Epithelial cell of proximal tubule (primary cell): Measurements from ENCODE around the gene VIT. TPM values are rescaled to one million over a fixed set of nuclear protein-coding genes. Genes with fewer than 3 reads are reported as not detected.
"Not testable (repeated sequence)": the region's sequence is repeated elsewhere in the genome, so short reads cannot be mapped to it uniquely, and the experiment has no call there.

ENCODE experiments used
- DNase-seq: peaks from one replicate; pipeline ENCODE4 v3.0.0-alpha.2; 2011; ENCODE audit warnings: low read depth
- H3K4me3 ChIP-seq: 2 replicates; pipeline ENCODE4 v1.5.1; 2011; ENCODE audit warnings: low read depth, mild to moderate bottlenecking, low read length
- CTCF ChIP-seq: conservative IDR thresholded peaks from 2 replicates; pipeline ENCODE4 v1.5.1; 2012; ENCODE audit warnings: low read depth, mild to moderate bottlenecking, low read length
- total RNA-seq: library from RNA; depleted of rRNA; stranded (reverse); fragments of >200 nt; gene quantifications from 2 replicates; pipeline ENCODE4 v1.2.3, GENCODE V29; 2015

VIT gene
- total RNA-seq, 1 donor from 2014 or later, result not detected

DNA sequence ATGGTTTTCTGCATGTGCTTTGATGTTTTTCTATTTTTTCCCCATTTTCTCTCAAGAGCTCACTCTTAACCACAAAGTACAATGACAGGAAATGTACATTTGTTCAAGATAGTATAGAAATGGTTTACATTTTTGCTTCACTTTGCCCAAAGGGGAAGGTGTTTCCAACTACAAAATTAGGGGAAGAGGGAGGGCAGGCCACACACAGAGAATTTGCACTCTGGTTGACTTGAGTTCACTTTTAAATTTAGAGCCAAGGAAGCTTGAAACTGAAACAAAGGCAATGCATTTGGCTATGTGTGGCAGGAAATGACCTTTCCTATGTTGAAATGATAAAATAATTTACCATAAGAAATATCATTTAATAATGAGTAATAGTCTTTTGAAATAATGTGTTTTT lies 19.1 kb upstream of the VIT start:
- no peak for TF ChIP-seq CTCF
- DNase-seq, result no peak
- H3K4me3 ChIP-seq, result no peak overlapping the region

GRCh38 chr2:36677996-36678605 lies 18.4 kb upstream of the VIT start:
- no peak overlapping the region for H3K4me3 ChIP-seq
- DNase-seq, result no peak
- TF ChIP-seq CTCF, result no peak

GRCh38 chr2:36678856-36679255 lies 17.7 kb upstream of the VIT start:
- no peak for DNase-seq
- no peak for TF ChIP-seq CTCF

GRCh38 chr2:36680012-36680411 lies 16.5 kb upstream of the VIT start:
- H3K4me3 ChIP-seq, result no peak overlapping the region
- no peak for DNase-seq
- no peak for TF ChIP-seq CTCF

More at GRCh38 chr2:36678856-36679255, 17.7 kb upstream of the VIT start:
- no peak overlapping the region for H3K4me3 ChIP-seq

DNA sequence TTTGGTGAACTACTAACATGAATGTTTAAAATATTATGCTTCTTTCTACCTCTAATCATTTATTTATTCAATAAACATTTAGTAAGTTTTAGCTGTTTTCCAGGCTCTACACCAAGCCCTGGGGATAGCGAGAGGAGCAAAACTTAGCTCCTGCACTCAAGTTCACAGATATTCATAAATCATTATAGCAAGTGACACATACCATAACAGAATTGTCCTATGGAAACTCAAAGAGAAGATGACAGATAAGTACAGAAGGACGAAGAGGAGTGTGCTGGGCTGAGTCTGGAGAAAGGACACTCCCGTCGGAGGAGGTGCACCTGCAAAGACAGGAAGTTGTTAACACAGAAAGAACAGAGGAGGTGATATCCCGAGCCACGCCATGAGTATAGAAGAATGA lies 13.9 kb upstream of the VIT start:
- no peak for DNase-seq
- H3K4me3 ChIP-seq, result no peak overlapping the region
- TF ChIP-seq CTCF, result no peak

GRCh38 chr2:36683002-36683401 lies 13.5 kb upstream of the VIT start:
- TF ChIP-seq CTCF, result no peak
- DNase-seq, result no peak
- no peak overlapping the region for H3K4me3 ChIP-seq

GRCh38 chr2:36688291-36688690 lies 8.2 kb upstream of the VIT start:
- not testable (repeated sequence) for DNase-seq, H3K4me3 ChIP-seq

DNA sequence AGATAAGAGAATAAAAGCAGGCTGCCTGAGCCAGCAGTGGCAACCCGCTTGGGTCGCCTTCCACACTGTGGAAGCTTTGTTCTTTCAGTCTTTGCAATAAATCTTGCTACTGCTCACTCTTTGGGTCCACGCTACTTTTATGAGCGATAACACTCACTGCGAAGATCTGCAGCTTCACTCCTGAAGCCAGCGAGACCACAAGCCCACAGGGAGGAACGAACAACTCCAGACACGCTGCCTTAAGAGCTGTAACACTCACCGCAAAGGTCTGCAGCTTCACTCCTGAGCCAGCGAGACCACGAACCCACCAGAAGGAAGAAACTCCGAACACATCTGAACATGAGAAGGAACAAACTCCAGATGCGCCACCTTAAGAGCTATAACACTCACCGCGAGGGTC lies 7.5 kb upstream of the VIT start:
- not testable (repeated sequence) for H3K4me3 ChIP-seq, DNase-seq
